ENCODE data around the gene DNASE1L3. TPM values are rescaled to one million over a fixed set of nuclear protein-coding genes. Genes with fewer than 3 reads are reported as not detected.

DNASE1L3 gene
- total RNA-seq, 1 donor from 2014 or later = 6.1 TPM

GRCh38 chr3:58158442-58159153 lies 52.2 kb downstream of the DNASE1L3 start:
- no peak for DNase-seq (ENCODE audit: low spot score)

GRCh38 chr3:58157700-58158099 lies 53.1 kb downstream of the DNASE1L3 start:
- DNase-seq (ENCODE audit: low spot score) = no peak

GRCh38 chr3:58155838-58156237 lies 54.9 kb downstream of the DNASE1L3 start:
- no peak for DNase-seq (ENCODE audit: low spot score)

- no peak for DNase-seq (ENCODE audit: low spot score)
Observed at GRCh38 chr3:58154626-58155449, 55.9 kb downstream of the DNASE1L3 start.

- no peak for DNase-seq (ENCODE audit: low spot score)
Observed at GRCh38 chr3:58153371-58153770, 57.4 kb downstream of the DNASE1L3 start.

- no peak for DNase-seq (ENCODE audit: low spot score)
Observed at GRCh38 chr3:58152225-58153015, 58.4 kb downstream of the DNASE1L3 start.

GRCh38 chr3:58151637-58152036 lies 59.1 kb downstream of the DNASE1L3 start:
- no peak for DNase-seq (ENCODE audit: low spot score)

GRCh38 chr3:58150810-58151199 lies 60.0 kb downstream of the DNASE1L3 start:
- no peak for DNase-seq (ENCODE audit: low spot score)

- no peak for DNase-seq (ENCODE audit: low spot score)
Observed at GRCh38 chr3:58150130-58150809, 60.5 kb downstream of the DNASE1L3 start.

- DNase-seq (ENCODE audit: low spot score) = no peak
Observed at GRCh38 chr3:58148049-58148448, 62.7 kb downstream of the DNASE1L3 start.

GRCh38 chr3:58144478-58145325 lies 66.1 kb downstream of the DNASE1L3 start:
- DNase-seq (ENCODE audit: low spot score) = no peak

- no peak for DNase-seq (ENCODE audit: low spot score)
Observed at GRCh38 chr3:58143417-58144055, 67.2 kb downstream of the DNASE1L3 start.

Other genes starting within 250 kb of the DNASE1L3 start
- 303 TPM for gene FLNB, start 202.6 kb downstream of the DNASE1L3 start, total RNA-seq
- 8.3 TPM for gene ABHD6, start 26.8 kb upstream of the DNASE1L3 start, total RNA-seq
- gene RPP14, start 95.3 kb upstream of the DNASE1L3 start, total RNA-seq = 17.0 TPM
- gene HTD2, start 95.5 kb upstream of the DNASE1L3 start, total RNA-seq = 7.4 TPM
- 26.8 TPM for gene PXK, start 121.9 kb upstream of the DNASE1L3 start, total RNA-seq
- gene PDHB, start 222.9 kb upstream of the DNASE1L3 start, total RNA-seq = 42.2 TPM

Measured in ureter (tissue), 1 donor.